Measurements from ENCODE around the gene USP34.

GRCh38 chr2:61354543-61355197 lies 116.2 kb downstream of the USP34 start:
- no peak for TF ChIP-seq ZNF175 (tag by site-specific recombination; IDR thresholded peaks at IDR 0.05)
- TF ChIP-seq REST (tag by site-specific recombination; IDR thresholded peaks at IDR 0.05), result no peak
- no peak for TF ChIP-seq ZBTB21 (tag by site-specific recombination; IDR thresholded peaks at IDR 0.05)
- no peak for TF ChIP-seq ZNF292 (tag by site-specific recombination; IDR thresholded peaks at IDR 0.05; ENCODE audit: borderline replicate concordance, low read depth)
- no peak for TF ChIP-seq ZNF670 (tag by site-specific recombination; IDR thresholded peaks at IDR 0.05; ENCODE audit: low read depth)
- no peak for TF ChIP-seq CTCF (tag by site-specific recombination; IDR thresholded peaks at IDR 0.05)
- no peak for TF ChIP-seq KLF1 (tag by site-specific recombination; IDR thresholded peaks at IDR 0.05)
